Subcutaneous abdominal adipose tissue (tissue), 5 donors: ENCODE measurements around the gene PRSS33.
A peak's percentile ranks its signal among the peaks of the same experiment; 100 is the strongest.

Experiments
- H3K27ac ChIP-seq: one replicate; pipeline ENCODE4 v1.7.0; 2013; ENCODE audit warnings: low read depth, mild to moderate bottlenecking, inconsistent platforms, low read length, moderate library complexity
- H3K27me3 ChIP-seq, 5 donors: one replicate each; pipeline ENCODE4 v1.7.0; 2013; ENCODE audit warnings: low read length in 5 of 5, inconsistent platforms in 1 of 5; ENCODE audit not compliant: control insufficient read depth in 5 of 5, insufficient read depth in 4 of 5
- H3K36me3 ChIP-seq, 5 donors: one replicate each; pipeline ENCODE4 v1.7.0; 2013; ENCODE audit warnings: low read length in 5 of 5; ENCODE audit not compliant: control insufficient read depth in 5 of 5, insufficient read depth in 5 of 5
- H3K4me1 ChIP-seq, 5 donors: one replicate each; pipeline ENCODE4 v1.7.0; 2013; ENCODE audit warnings: low read length in 5 of 5, mild to moderate bottlenecking in 3 of 5, moderate library complexity in 1 of 5; ENCODE audit not compliant: control insufficient read depth in 5 of 5, insufficient read depth in 5 of 5
- H3K4me3 ChIP-seq, 5 donors: one replicate each; pipeline ENCODE4 v1.7.0; 2013; ENCODE audit warnings: low read length in 5 of 5, low read depth in 1 of 5
- H3K9ac ChIP-seq, 5 donors: one replicate each; pipeline ENCODE4 v1.7.0; 2013; ENCODE audit warnings: low read length in 5 of 5, mild to moderate bottlenecking in 4 of 5, moderate library complexity in 3 of 5
- H3K9me3 ChIP-seq, 5 donors: one replicate each; pipeline ENCODE4 v1.7.0; 2013; ENCODE audit warnings: low read length in 5 of 5; ENCODE audit not compliant: control insufficient read depth in 5 of 5
- donor health status: healthy.
- donor health status: healthy.
- donor health status: healthy.
- donor health status: healthy.
- donor health status: healthy.

PRSS33 gene

DNA sequence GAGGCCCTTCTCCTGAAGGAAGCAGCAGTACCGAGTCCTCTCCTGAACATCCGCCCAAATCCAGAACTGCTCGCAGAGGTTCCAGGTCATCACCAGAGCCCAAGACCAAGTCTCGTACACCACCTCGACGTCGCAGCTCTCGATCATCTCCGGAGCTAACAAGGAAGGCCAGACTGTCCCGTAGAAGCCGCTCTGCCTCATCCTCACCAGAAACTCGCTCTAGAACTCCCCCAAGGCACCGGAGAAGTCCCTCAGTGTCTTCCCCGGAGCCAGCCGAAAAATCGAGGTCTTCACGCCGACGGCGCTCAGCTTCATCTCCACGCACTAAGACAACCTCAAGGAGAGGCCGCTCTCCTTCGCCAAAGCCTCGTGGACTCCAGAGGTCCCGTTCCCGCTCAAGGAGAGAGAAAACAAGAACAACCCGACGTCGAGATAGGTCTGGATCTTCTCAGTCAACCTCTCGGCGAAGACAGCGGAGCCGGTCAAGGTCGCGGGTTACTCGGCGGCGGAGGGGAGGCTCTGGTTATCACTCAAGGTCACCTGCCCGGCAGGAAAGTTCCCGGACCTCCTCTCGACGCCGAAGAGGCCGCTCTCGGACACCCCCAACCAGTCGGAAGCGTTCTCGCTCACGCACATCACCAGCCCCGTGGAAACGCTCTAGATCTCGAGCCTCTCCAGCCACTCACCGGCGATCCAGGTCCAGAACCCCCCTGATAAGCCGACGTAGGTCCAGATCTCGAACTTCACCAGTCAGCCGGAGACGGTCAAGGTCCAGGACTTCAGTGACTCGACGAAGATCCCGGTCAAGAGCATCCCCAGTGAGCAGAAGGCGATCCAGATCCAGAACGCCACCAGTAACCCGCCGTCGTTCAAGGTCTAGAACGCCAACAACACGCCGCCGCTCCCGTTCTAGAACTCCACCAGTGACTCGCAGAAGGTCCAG lies 21.6 kb downstream of the PRSS33 start:
- Histone ChIP-seq H3K36me3 (peaks cover 18 to 100% (median 100%) of the 10 kb centered on the region in 5 donors), H3K27ac (no peak overlapping the region), H3K9me3 (no peaks in the 10 kb centered on the region), H3K27me3 (no peaks in the 10 kb centered on the region), H3K9ac (no peak overlapping the region), H3K4me1 (peaks cover 3 to 36% (median 26%) of the 10 kb centered on the region in 5 donors), H3K4me3 (no peak overlapping the region)

DNA sequence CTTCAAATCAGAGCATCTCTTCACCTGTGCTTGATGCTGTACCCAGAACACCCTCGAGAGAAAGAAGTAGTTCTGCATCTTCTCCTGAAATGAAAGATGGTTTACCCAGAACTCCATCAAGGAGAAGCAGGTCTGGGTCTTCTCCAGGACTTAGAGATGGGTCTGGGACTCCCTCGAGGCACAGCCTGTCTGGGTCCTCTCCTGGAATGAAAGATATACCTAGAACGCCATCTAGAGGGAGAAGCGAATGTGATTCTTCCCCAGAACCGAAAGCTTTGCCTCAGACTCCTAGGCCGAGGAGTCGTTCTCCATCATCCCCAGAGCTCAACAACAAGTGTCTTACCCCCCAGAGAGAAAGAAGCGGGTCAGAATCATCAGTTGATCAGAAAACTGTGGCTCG lies 22.6 kb downstream of the PRSS33 start:
- Histone ChIP-seq H3K36me3 (peaks cover 23 to 100% (median 100%) of the 10 kb centered on the region in 5 donors), H3K4me3 (no peak overlapping the region), H3K4me1 (peaks cover 3 to 32% (median 26%) of the 10 kb centered on the region in 5 donors), H3K9me3 (no peaks in the 10 kb centered on the region), H3K9ac (no peak overlapping the region), H3K27ac (no peak overlapping the region), H3K27me3 (no peaks in the 10 kb centered on the region)

DNA sequence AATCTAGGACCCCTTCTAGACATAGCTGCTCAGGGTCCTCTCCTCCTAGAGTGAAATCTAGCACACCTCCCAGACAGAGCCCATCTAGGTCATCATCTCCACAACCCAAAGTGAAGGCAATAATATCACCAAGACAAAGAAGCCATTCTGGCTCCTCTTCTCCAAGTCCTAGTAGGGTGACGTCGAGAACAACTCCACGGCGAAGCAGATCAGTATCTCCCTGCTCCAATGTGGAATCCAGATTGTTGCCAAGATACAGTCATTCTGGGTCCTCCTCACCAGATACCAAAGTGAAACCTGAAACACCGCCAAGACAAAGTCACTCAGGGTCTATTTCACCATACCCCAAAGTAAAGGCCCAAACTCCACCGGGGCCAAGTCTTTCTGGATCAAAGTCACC lies 24.2 kb downstream of the PRSS33 start:
- Histone ChIP-seq H3K4me3 (no peak overlapping the region), H3K27ac (no peak overlapping the region), H3K9ac (no peak overlapping the region), H3K4me1 (peaks cover 1 to 17% (median 14%) of the 10 kb centered on the region in 5 donors), H3K9me3 (no peaks in the 10 kb centered on the region), H3K27me3 (no peaks in the 10 kb centered on the region), H3K36me3 (peaks cover 34 to 100% (median 100%) of the 10 kb centered on the region in 5 donors)

DNA sequence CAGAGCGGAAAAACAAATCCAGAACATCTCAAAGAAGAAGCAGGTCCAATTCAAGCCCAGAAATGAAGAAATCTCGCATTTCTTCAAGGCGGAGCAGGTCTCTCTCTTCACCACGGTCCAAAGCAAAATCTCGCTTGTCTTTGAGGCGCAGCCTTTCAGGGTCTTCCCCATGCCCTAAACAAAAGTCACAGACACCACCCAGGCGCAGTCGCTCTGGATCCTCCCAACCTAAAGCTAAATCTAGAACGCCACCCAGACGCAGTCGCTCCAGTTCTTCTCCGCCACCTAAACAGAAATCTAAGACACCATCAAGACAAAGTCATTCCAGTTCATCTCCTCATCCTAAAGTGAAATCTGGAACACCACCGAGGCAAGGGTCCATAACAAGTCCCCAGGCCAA lies 24.6 kb downstream of the PRSS33 start:
- Histone ChIP-seq H3K27ac (no peak overlapping the region), H3K9me3 (no peaks in the 10 kb centered on the region), H3K36me3 (peaks cover 34 to 100% (median 100%) of the 10 kb centered on the region in 5 donors)

DNA sequence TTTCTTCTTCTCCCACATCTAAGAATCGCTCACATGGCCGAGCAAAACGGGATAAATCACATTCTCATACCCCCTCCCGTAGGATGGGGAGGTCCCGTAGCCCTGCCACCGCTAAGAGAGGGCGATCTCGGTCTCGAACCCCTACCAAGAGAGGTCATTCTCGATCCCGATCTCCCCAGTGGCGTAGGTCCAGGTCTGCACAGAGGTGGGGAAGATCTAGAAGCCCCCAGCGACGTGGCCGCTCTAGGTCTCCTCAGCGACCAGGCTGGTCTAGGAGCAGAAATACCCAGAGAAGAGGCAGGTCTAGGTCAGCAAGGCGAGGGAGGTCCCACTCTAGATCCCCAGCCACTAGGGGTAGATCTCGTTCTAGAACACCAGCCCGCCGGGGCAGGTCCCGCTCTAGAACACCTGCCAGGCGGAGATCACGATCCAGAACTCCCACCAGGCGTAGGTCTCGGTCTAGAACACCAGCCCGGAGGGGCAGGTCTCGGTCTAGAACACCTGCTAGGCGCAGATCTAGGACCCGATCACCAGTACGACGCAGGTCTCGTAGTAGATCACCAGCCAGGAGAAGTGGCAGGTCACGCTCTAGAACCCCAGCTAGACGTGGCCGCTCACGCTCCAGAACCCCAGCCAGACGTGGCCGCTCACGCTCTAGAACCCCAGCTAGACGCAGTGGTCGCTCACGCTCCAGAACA lies 25.3 kb downstream of the PRSS33 start:
- H3K27ac ChIP-seq, result no peak overlapping the region
- H3K4me1 ChIP-seq, result peaks cover 3 to 18% (median 10%) of the 10 kb centered on the region in 5 donors
- H3K4me3 ChIP-seq, result no peak overlapping the region
- H3K9me3 ChIP-seq, result no peaks in the 10 kb centered on the region
- no peak overlapping the region for H3K9ac ChIP-seq
- peaks cover 34 to 100% (median 98%) of the 10 kb centered on the region in 5 donors for H3K36me3 ChIP-seq
- no peaks in the 10 kb centered on the region for H3K27me3 ChIP-seq

More for the DNA sequence above, 24.6 kb downstream of the PRSS33 start:
- Histone ChIP-seq H3K4me3 (no peak overlapping the region), H3K9ac (no peak overlapping the region), H3K27me3 (no peaks in the 10 kb centered on the region), H3K4me1 (peaks cover 1 to 15% (median 9%) of the 10 kb centered on the region in 5 donors)

DNA sequence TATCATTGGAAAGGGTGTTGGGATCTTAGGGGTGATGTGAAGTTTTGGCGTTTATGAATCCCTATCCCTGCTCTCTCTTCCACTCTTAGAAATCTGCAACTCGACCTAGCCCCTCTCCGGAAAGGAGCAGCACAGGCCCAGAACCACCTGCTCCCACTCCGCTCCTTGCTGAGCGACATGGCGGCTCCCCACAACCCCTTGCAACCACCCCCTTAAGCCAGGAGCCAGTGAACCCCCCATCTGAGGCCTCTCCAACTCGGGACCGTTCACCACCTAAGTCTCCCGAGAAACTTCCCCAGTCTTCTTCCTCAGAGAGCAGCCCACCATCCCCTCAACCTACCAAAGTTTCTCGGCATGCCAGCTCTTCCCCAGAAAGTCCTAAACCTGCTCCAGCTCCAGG lies 25.9 kb downstream of the PRSS33 start:
- H3K9ac ChIP-seq, result no peak overlapping the region
- H3K27me3 ChIP-seq, result no peaks in the 10 kb centered on the region
- peaks cover 3 to 21% (median 12%) of the 10 kb centered on the region in 5 donors for H3K4me1 ChIP-seq
- H3K4me3 ChIP-seq, result no peak overlapping the region
- H3K36me3 ChIP-seq, result peaks cover 34 to 100% (median 92%) of the 10 kb centered on the region in 5 donors
- H3K27ac ChIP-seq, result no peak overlapping the region
- no peaks in the 10 kb centered on the region for H3K9me3 ChIP-seq

DNA sequence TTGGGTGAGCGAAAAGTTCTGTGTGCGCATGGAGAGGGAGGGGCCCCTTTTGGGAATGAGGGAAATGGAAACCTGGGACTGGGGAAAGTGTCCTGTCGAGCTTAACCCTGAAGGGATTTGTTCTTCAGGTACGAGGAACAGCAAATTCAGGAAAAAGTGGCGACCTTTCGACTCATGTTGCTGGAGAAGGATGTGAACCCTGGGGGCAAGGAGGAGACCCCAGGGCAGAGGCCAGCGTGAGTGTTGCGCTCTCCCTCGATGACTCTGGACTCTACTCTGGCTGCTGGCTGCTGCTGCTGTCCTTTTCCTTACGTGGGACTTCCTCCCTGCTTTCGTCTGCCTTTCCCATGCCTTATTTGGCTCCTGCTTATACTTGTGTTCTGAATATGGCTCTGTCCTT lies 30.0 kb downstream of the PRSS33 start:
- H3K36me3 ChIP-seq, result peaks cover 22 to 61% (median 51%) of the 10 kb centered on the region in 5 donors
- H3K4me1 ChIP-seq, result peaks cover 10 to 47% (median 44%) of the 10 kb centered on the region in 5 donors
- no peak overlapping the region for H3K27ac ChIP-seq
- H3K9me3 ChIP-seq, result no peaks in the 10 kb centered on the region
- H3K27me3 ChIP-seq, result no peaks in the 10 kb centered on the region
- H3K4me3 ChIP-seq, result no peak overlapping the region
- peak overlapping the region in 1 of 5 donors; percentile 8 for H3K9ac ChIP-seq

DNA sequence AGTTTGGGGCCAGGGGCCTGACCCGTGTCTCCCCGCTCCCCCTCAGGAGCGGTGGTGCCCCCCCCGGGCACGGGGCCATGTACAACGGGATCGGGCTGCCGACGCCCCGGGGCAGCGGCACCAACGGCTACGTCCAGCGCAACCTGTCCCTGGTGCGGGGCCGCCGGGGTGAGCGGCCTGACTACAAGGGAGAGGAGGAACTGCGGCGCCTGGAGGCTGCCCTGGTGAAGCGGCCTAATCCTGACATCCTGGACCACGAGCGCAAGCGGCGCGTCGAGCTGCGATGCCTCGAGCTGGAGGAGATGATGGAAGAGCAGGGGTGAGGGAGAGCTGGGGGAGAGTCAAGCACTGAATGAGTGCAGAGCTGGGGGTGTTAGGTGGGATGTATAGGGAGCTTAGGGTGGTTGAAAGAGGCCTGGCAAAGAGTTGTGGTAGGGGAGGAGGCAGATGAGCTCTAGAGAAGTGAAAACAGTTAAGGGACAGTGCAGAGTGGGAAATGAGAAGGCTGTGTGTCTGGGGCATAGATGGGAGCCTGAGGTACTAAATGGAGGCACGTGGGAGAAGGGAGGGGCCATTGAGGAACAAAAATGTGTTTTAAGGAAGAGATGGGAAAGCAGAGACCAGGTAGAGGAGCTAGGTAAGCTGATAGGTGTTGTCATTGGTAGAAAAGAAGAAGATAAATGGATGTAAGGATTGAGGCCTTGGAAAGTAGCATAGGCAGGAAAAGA lies 30.9 kb downstream of the PRSS33 start:
- peaks cover 22 to 52% (median 43%) of the 10 kb centered on the region in 5 donors for H3K36me3 ChIP-seq
- no peak overlapping the region for H3K27ac ChIP-seq
- peak overlapping the region in 1 of 5 donors; percentile 32 for H3K4me3 ChIP-seq

DNA sequence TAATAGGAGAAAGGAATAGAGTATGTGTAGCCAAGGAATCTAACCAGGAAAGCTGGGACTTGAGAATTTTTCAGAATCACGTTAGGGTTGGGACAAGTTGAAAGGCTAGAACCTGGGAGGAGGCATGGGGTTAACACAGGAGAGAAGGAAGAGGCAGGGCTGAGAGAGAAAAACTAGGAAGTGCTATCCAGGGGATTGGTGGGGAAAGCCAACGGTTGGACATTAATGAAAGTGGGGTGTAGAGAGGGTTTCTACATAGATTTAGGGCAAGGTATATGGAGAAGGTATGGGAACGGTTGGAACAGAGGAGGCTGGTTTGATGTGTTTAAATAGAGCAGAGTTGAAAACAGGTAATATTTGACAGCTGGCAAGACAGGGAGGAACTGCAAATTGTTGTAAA lies 32.2 kb downstream of the PRSS33 start:
- Histone ChIP-seq H3K27ac (no peak overlapping the region), H3K27me3 (no peaks in the 10 kb centered on the region), H3K9ac (peak overlapping the region; percentile 68 to 97 (median 92)), H3K4me3 (peak overlapping the region in 3 of 5 donors; percentile 73 to 84 (median 83)), H3K4me1 (peaks cover 10 to 55% (median 52%) of the 10 kb centered on the region in 5 donors), H3K9me3 (no peaks in the 10 kb centered on the region), H3K36me3 (peaks cover 11 to 39% (median 30%) of the 10 kb centered on the region in 5 donors)

More for the DNA sequence above, 30.9 kb downstream of the PRSS33 start:
- Histone ChIP-seq H3K9ac (peak overlapping the region in 3 of 5 donors; percentile 16 to 91 (median 54)), H3K4me1 (peaks cover 10 to 54% (median 51%) of the 10 kb centered on the region in 5 donors), H3K9me3 (no peaks in the 10 kb centered on the region), H3K27me3 (no peaks in the 10 kb centered on the region)
